ENCODE results near the gene SGCA. TPM values are rescaled to one million over a fixed set of nuclear protein-coding genes. Genes with fewer than 3 reads are reported as not detected.

SGCA gene
- polyA plus RNA-seq, 1 donor: 424 TPM

GRCh38 chr17:50209472-50210239 is 43.9 kb downstream of the SGCA start:
- DNase-seq: peak; percentile 98

GRCh38 chr17:50210240-50211225 is 44.7 kb downstream of the SGCA start:
- peak; percentile 70 for DNase-seq

GRCh38 chr17:50211249-50212120 is 45.7 kb downstream of the SGCA start:
- no peak for DNase-seq

GRCh38 chr17:50212121-50212843 is 46.5 kb downstream of the SGCA start:
- no peak for DNase-seq

GRCh38 chr17:50213026-50214022 is 47.5 kb downstream of the SGCA start:
- no peak for DNase-seq

- no peak for DNase-seq
Measured at GRCh38 chr17:50214976-50215760, 49.4 kb downstream of the SGCA start.

GRCh38 chr17:50217591-50217990 is 51.8 kb downstream of the SGCA start:
- DNase-seq: no peak

GRCh38 chr17:50218071-50218759 is 52.4 kb downstream of the SGCA start:
- DNase-seq: no peak

- DNase-seq: no peak
Measured at GRCh38 chr17:50218771-50219315, 53.0 kb downstream of the SGCA start.

- DNase-seq: no peak
Measured at GRCh38 chr17:50219342-50219741, 53.5 kb downstream of the SGCA start.

GRCh38 chr17:50219939-50220465 is 54.2 kb downstream of the SGCA start:
- no peak for DNase-seq

- DNase-seq: no peak
Measured at GRCh38 chr17:50220811-50221210, 55.0 kb downstream of the SGCA start.

- DNase-seq: no peak
Measured at GRCh38 chr17:50221266-50221863, 55.6 kb downstream of the SGCA start.

- DNase-seq: no peak
Measured at GRCh38 chr17:50221864-50222545, 56.2 kb downstream of the SGCA start.

- DNase-seq: no peak
Measured at GRCh38 chr17:50222922-50223321, 57.1 kb downstream of the SGCA start.
